Measurements from ENCODE around the gene ZNF83. TPM values are rescaled to one million over a fixed set of nuclear protein-coding genes. Genes with fewer than 3 reads are reported as not detected.
"Not testable (repeated sequence)": the region's sequence is repeated elsewhere in the genome, so short reads cannot be mapped to it uniquely, and the experiment has no call there.

Gene ZNF83
- total RNA-seq, 2 experiments from 2014 or later = 51.5 to 53.5 TPM

DNA sequence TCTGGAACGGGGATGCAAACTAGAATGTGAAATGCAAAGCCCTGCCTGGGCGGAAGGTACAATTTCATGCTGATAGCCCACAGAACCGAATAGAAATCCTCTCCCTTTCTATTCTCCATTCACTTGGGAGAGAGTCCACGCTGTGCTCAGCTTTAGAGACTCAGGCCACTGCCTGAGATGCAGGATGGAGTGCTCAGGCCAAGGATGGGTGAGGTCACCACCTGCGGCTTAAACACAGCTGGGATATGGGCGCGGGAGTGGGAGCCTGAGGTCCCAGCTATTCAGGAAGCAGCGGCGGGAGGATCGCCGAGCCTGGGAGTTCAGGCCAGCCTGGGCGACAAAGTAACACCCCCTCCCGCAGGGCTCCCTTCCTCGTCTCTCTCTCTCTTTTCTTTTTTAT, 446 bp upstream of the ZNF83 start:
- Mint-ChIP-seq H3K27me3 (ENCODE audit: low read depth) (no peaks in the 10 kb centered on the region), H3K36me3 (ENCODE audit: low read depth) (peaks cover 46% of the 10 kb centered on the region), H3K4me1 (ENCODE audit: low read depth) (peaks cover 17% of the 10 kb centered on the region), H3K4me3 (peak overlapping the region; percentile 85), H3K9me3 (ENCODE audit: insufficient read depth) (peaks cover 27% of the 10 kb centered on the region), H3K27ac (no peak overlapping the region)
- DNase-seq (no peak), ATAC-seq (peak; percentile 28)
- ChIA-PET CTCF (no interaction called here), POLR2A (interaction anchor here (1.2 to 1.3 kb wide), 2 partner anchors 16 to 29 kb away, joined by 3 to 7 read pairs; no protein-coding TSS in a partner anchor)

GRCh38 chr19:52635786-52636570, 2.2 kb downstream of the ZNF83 start:
- no peak for DNase-seq
- peak overlapping the region; percentile 22 for H3K4me3 Mint-ChIP-seq
- ChIA-PET CTCF (interaction anchor here (0.6 kb wide), 1 partner anchor 13 kb away, joined by 3 read pairs; no protein-coding TSS in a partner anchor), POLR2A (no interaction called here)
- H3K36me3 Mint-ChIP-seq (ENCODE audit: low read depth) = peaks cover 54% of the 10 kb centered on the region
- H3K27me3 Mint-ChIP-seq (ENCODE audit: low read depth) = no peaks in the 10 kb centered on the region
- H3K27ac Mint-ChIP-seq = no peak overlapping the region
- H3K9me3 Mint-ChIP-seq (ENCODE audit: insufficient read depth) = peaks cover 16% of the 10 kb centered on the region
- peaks cover 17% of the 10 kb centered on the region for H3K4me1 Mint-ChIP-seq (ENCODE audit: low read depth)
- no peak for ATAC-seq

DNA sequence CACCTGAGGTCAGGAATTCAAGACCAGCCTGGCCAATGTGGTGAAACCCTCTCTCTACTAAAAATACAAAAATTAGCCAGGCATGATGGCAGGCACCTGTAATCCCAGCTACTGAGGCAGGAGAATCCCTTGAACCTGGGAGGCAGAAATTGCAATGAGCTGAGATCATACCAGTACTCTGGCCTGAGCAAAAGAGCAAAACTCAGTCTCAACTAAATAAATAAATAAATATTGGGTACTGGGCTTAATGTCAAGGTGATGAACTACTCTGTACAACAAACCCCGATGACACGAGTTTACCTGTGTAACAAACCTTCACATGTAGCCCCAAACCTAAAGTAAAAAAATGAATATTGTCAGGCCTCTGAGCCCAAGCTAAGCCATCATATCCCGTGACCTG, 10.7 kb downstream of the ZNF83 start:
- ATAC-seq; CTCF ChIA-PET; H3K27me3 Mint-ChIP-seq (ENCODE audit: low read depth); H3K9me3 Mint-ChIP-seq (ENCODE audit: insufficient read depth); DNase-seq; H3K4me3 Mint-ChIP-seq; H3K27ac Mint-ChIP-seq; H3K4me1 Mint-ChIP-seq (ENCODE audit: low read depth): not testable (repeated sequence)
- POLR2A ChIA-PET = interaction anchor here (1.0 kb wide), 1 partner anchor 1271 kb away, joined by 3 read pairs; no protein-coding TSS in a partner anchor
- peaks cover 45% of the 10 kb centered on the region for H3K36me3 Mint-ChIP-seq (ENCODE audit: low read depth)

- peaks cover 7% of the 10 kb centered on the region for H3K9me3 Mint-ChIP-seq (ENCODE audit: insufficient read depth)
- H3K4me1 Mint-ChIP-seq (ENCODE audit: low read depth) = peaks cover 4% of the 10 kb centered on the region
- ATAC-seq (no peak), DNase-seq (no peak)
- ChIA-PET POLR2A (interaction anchor here (1.0 kb wide), 1 partner anchor 1271 kb away, joined by 3 read pairs; no protein-coding TSS in a partner anchor), CTCF (no interaction called here)
- H3K36me3 Mint-ChIP-seq (ENCODE audit: low read depth) = peaks cover 40% of the 10 kb centered on the region
- H3K27me3 Mint-ChIP-seq (ENCODE audit: low read depth) = no peaks in the 10 kb centered on the region
- no peak overlapping the region for H3K4me3 Mint-ChIP-seq
- no peak overlapping the region for H3K27ac Mint-ChIP-seq
These were observed 11.2 kb downstream of the ZNF83 start for GRCh38 chr19:52626915-52627314.

DNA sequence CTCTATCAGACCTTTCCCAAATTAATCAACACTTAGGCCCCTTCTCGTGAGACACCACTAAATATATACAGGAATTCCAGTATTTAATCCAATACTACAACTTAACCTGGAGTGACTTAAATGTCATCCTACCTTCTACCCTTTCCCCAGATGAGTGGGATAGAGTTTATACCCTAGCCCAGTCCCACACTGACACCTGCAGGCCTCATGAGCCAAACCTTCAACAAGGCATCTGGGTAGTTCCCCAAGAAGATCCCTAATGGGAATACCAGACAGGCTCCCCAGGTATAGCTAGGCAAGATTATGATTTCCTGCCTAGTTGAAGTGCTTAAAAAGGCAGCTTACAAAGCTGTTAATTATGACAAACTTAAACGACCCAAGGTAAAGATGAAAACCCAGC, 15.9 kb downstream of the ZNF83 start:
- Mint-ChIP-seq H3K27me3 (ENCODE audit: low read depth) (no peaks in the 10 kb centered on the region), H3K9me3 (ENCODE audit: insufficient read depth) (peaks cover 24% of the 10 kb centered on the region), H3K4me1 (ENCODE audit: low read depth) (peaks cover 17% of the 10 kb centered on the region), H3K27ac (no peak overlapping the region), H3K4me3 (no peak overlapping the region), H3K36me3 (ENCODE audit: low read depth) (peaks cover 24% of the 10 kb centered on the region)
- DNase-seq = no peak
- CTCF ChIA-PET = interaction anchor here (0.6 kb wide), 1 partner anchor 14 kb away, joined by 3 read pairs; no protein-coding TSS in a partner anchor
- no peak for ATAC-seq
- POLR2A ChIA-PET = interaction anchor here (1.9 kb wide), 1 partner anchor 16 kb away, joined by 7 read pairs; the partner anchor contains the start of gene ZNF83

GRCh38 chr19:52621376-52621775, 16.8 kb downstream of the ZNF83 start:
- ChIA-PET POLR2A (no interaction called here), CTCF (no interaction called here)
- Mint-ChIP-seq H3K4me3 (no peak overlapping the region), H3K4me1 (ENCODE audit: low read depth) (peaks cover 17% of the 10 kb centered on the region), H3K27ac (peak overlapping the region; percentile 24), H3K36me3 (ENCODE audit: low read depth) (peaks cover 32% of the 10 kb centered on the region), H3K27me3 (ENCODE audit: low read depth) (no peaks in the 10 kb centered on the region), H3K9me3 (ENCODE audit: insufficient read depth) (peaks cover 32% of the 10 kb centered on the region)
- ATAC-seq = no peak
- DNase-seq = no peak

DNA sequence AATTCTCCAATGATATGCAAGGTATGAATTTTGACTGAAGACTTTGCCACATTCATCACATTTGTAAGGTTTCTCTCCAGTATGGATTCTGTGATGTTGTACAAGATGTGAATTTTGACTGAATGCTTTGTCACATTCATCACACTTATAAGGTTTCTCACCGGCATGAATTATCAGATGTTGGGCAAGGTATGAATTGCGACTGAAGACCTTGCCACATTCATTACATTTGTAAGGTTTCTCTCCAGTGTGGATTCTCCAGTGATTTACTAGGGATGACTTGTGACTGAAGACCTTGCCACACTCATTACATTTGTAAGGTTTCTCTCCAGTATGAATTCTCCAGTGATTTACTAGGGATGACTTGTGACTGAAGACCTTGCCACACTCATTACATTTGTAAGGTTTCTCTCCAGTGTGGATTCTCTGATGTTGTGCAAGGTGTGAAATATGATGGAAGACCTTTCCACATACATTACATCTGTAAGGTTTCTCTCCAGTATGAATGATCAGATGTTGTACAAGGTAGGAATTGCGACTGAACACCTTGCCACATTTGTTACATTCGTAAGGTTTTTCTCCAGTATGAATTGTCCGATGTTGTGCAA, 24.8 kb downstream of the ZNF83 start:
- no peaks in the 10 kb centered on the region for H3K27me3 Mint-ChIP-seq (ENCODE audit: low read depth)
- no peak for ATAC-seq

GRCh38 chr19:52603558-52604207, 34.5 kb downstream of the ZNF83 start:
- peaks cover 70% of the 10 kb centered on the region for H3K36me3 Mint-ChIP-seq (ENCODE audit: low read depth)
- ATAC-seq (no peak), DNase-seq (no peak)
- H3K4me3 Mint-ChIP-seq = no peak overlapping the region
- ChIA-PET CTCF (no interaction called here), POLR2A (no interaction called here)
- H3K27me3 Mint-ChIP-seq (ENCODE audit: low read depth) = no peaks in the 10 kb centered on the region
- no peak overlapping the region for H3K27ac Mint-ChIP-seq
- peaks cover 32% of the 10 kb centered on the region for H3K9me3 Mint-ChIP-seq (ENCODE audit: insufficient read depth)
- peaks cover 40% of the 10 kb centered on the region for H3K4me1 Mint-ChIP-seq (ENCODE audit: low read depth)

More for the DNA sequence above, 24.8 kb downstream of the ZNF83 start:
- Mint-ChIP-seq H3K9me3 (ENCODE audit: insufficient read depth) (peaks cover 40% of the 10 kb centered on the region), H3K4me3 (no peak overlapping the region), H3K36me3 (ENCODE audit: low read depth) (peaks cover 87% of the 10 kb centered on the region), H3K27ac (no peak overlapping the region), H3K4me1 (ENCODE audit: low read depth) (no peaks in the 10 kb centered on the region)
- ChIA-PET CTCF (no interaction called here), POLR2A (no interaction called here)
- no peak for DNase-seq

DNA sequence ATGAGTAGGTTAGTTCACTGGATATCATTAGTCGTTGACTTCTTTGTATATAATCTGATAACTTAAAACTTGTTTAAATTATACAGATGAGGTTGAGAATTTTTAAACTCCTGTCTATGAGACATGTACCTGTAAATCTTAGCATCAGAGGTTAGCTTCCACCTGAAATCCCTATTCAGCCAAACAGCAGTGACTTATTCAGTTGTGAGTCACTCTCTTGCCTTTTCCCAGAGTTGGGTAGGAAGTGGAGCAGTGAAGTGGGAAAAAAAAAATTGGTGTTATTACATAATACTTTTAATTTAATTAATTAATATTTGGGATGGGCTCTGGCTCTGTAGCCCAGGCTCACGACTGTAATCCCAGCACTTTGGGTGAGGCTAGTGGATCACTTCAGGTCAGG, 35.2 kb downstream of the ZNF83 start:
- peaks cover 40% of the 10 kb centered on the region for H3K4me1 Mint-ChIP-seq (ENCODE audit: low read depth)
- ChIA-PET POLR2A (interaction anchor here (1.6 kb wide), 1 partner anchor 29 kb away, joined by 4 read pairs; no protein-coding TSS in a partner anchor), CTCF (no interaction called here)
- peaks cover 71% of the 10 kb centered on the region for H3K36me3 Mint-ChIP-seq (ENCODE audit: low read depth)
- peaks cover 30% of the 10 kb centered on the region for H3K9me3 Mint-ChIP-seq (ENCODE audit: insufficient read depth)
- DNase-seq = no peak
- peak overlapping the region; percentile 90 for H3K4me3 Mint-ChIP-seq
- ATAC-seq = no peak
- H3K27me3 Mint-ChIP-seq (ENCODE audit: low read depth) = no peaks in the 10 kb centered on the region
- H3K27ac Mint-ChIP-seq = no peak overlapping the region

DNA sequence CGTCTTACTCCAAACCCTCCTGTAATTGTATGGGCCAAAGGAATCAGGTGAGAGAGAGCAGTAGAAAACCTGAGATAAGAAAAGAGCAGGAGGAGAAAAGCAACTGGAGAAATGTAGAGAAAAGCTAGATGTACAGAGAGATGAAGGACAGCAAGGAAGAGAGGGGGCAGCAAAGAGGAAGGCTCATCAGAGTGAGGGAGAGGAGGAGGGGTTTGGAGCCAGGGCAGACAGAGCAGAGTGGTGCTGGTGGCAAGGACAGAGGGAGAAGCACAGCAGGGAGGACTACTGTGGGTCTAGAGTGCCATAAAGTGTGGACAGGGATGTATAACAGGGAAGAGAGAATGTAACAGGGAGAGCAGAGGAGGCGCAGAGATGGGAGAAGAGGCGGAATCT, 36.2 kb downstream of the ZNF83 start:
- peak overlapping the region; percentile 90 for H3K4me3 Mint-ChIP-seq
- H3K27me3 Mint-ChIP-seq (ENCODE audit: low read depth); ATAC-seq: not testable (repeated sequence)
- H3K4me1 Mint-ChIP-seq (ENCODE audit: low read depth) = peaks cover 38% of the 10 kb centered on the region
- DNase-seq = peak; percentile 25
- peaks cover 74% of the 10 kb centered on the region for H3K36me3 Mint-ChIP-seq (ENCODE audit: low read depth)
- ChIA-PET CTCF (interaction anchor here (1.2 kb wide), 1 partner anchor 39 kb away, joined by 3 read pairs; no protein-coding TSS in a partner anchor), POLR2A (interaction anchor here (1.2 to 2.1 kb wide), 3 partner anchors 30 to 36 kb away, joined by 3 to 8 read pairs (median 4); partner anchors contain the start of gene ZNF83)
- peak overlapping the region; percentile 69 for H3K27ac Mint-ChIP-seq
- H3K9me3 Mint-ChIP-seq (ENCODE audit: insufficient read depth) = peaks cover 38% of the 10 kb centered on the region

DNA sequence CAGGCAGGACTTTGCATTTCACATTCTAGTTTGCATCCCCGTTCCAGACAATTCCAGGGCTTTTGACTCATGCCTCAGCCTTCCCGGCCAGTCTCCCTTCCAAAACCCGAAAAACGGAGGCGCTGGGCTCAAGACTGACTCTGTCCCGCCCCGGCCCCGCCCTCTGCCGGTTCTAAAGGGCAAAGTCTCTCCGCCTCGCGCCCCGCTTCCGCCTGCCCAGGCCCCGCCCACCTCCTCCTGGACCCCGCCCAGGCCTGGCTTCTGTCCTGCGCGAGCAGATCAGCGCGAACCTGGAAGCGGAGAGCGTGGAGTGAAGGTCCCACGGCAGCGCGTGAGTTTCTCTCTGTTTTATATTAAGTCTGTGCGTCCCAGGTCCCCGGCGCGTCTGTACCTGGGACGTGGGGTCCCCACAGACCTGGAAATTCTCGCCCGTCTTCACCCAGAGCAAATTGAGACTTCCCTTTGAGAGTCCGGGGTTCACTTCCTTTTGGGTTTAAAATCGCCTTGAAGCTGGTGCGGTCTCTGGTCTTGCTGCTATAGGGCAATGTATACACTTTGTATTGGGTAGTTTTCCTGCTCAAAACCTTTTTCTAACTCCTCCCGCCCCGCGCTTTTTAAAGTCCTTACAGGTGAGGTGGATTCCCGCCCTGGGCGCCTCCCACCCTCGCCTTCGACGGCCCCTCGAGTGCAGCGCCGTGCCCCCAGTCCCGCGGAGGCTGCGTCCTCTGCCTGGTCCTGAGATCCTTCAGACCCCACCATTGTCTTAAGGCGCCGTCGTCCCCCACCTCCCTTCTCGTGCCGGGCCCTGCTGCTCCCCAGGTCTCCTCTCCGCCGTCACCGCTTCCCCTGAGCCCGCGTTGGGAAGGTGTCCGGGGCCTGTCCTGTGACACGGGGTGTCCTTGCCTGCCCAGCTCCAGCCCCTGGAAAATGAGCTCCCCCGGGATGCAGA, 36.9 kb downstream of the ZNF83 start:
- peak; percentile 98 for ATAC-seq
- peak overlapping the region; percentile 69 for H3K27ac Mint-ChIP-seq
- peaks cover 74% of the 10 kb centered on the region for H3K36me3 Mint-ChIP-seq (ENCODE audit: low read depth)
- ChIA-PET CTCF (interaction anchor here (1.2 kb wide), 1 partner anchor 40 kb away, joined by 3 read pairs; no protein-coding TSS in a partner anchor), POLR2A (interaction anchor here (1.2 to 2.1 kb wide), 3 partner anchors 30 to 36 kb away, joined by 3 to 8 read pairs (median 4); partner anchors contain the start of gene ZNF83)
- H3K4me3 Mint-ChIP-seq = peak overlapping the region; percentile 90
- peaks cover 38% of the 10 kb centered on the region for H3K9me3 Mint-ChIP-seq (ENCODE audit: insufficient read depth)
- no peaks in the 10 kb centered on the region for H3K27me3 Mint-ChIP-seq (ENCODE audit: low read depth)
- peak; percentile 96 for DNase-seq
- peaks cover 32% of the 10 kb centered on the region for H3K4me1 Mint-ChIP-seq (ENCODE audit: low read depth)
